GM12878 (cell line): ENCODE data around the gene MIA. TPM values are rescaled to one million over a fixed set of nuclear protein-coding genes. Genes with fewer than 3 reads are reported as not detected.

Experiments
- HDAC2 ChIP-seq: fragments of 200-600 bp; sonication (generic); IDR thresholded peaks from 2 replicates; pipeline ENCODE4 v1.6.1; 2017
- HDGF ChIP-seq: fragments of 450-650 bp; IDR thresholded peaks from 2 replicates; pipeline ENCODE4 v1.6.1; 2016; ENCODE audit warnings: antibody characterized with exemption
- IKZF1 ChIP-seq: fragments of 450-650 bp; conservative IDR thresholded peaks from 2 replicates; pipeline ENCODE4 v1.6.1; 2017; ENCODE audit warnings: antibody characterized with exemption, mild to moderate bottlenecking
- NFIC ChIP-seq: IDR thresholded peaks from 2 replicates; pipeline ENCODE4 v1.6.1; 2012; ENCODE audit warnings: low read depth, mild to moderate bottlenecking, inconsistent platforms, low read length, moderate library complexity
- NFYB ChIP-seq: IDR thresholded peaks from 2 replicates; pipeline ENCODE4 v1.6.1; 2011; ENCODE audit warnings: low read depth, mild to moderate bottlenecking, low read length, improper control_type of control experiment, moderate library complexity; ENCODE audit not compliant: insufficient read depth
- NR2C1 ChIP-seq: fragments of 450-650 bp; IDR thresholded peaks from 2 replicates; pipeline ENCODE4 v1.6.1; 2017; ENCODE audit warnings: antibody characterized with exemption, mild to moderate bottlenecking, moderate library complexity
- SPI1 ChIP-seq: IDR thresholded peaks from 2 replicates; pipeline ENCODE4 v1.6.1; 2011; ENCODE audit warnings: low read depth, mild to moderate bottlenecking, low read length, moderate library complexity, borderline replicate concordance; ENCODE audit not compliant: insufficient read depth
- polyA plus RNA-seq, 11 experiments: library from polyadenylated mRNA; depleted of rRNA in 4 of 11; unstranded in 6 of 11; stranded (reverse) in 5 of 11; fragments of >200 nt; fragmentation: Nextera tagmentation in 4 of 11; fragmentation: Illumina TruSeq in 1 of 11; extraction: Ambion mirVana in 4 of 11; extraction: Trizol in 1 of 11; gene quantifications; 1 replicate in 1 of 11; 2 replicates in 10 of 11; pipeline versions ENCODE4 v1.2.1 to v1.2.3, GENCODE V29; 2011 to 2016; ENCODE audit warnings: inconsistent platforms in 2 of 11, missing spikeins in 2 of 11, low read depth in 1 of 11
- total RNA-seq, 4 experiments: library from RNA; depleted of rRNA in 3 of 4; stranded (reverse); fragments of >200 nt in 3 of 4; fragmentation: Illumina TruSeq in 1 of 4; extraction: Trizol in 1 of 4; gene quantifications; 2 replicates each; pipeline versions ENCODE4 v1.2.1 to v1.2.3, GENCODE V29; 2013 to 2021
- TF ChIP-seq, protein P1 (sequence below): fragments of 450-650 bp; formaldehyde crosslinking; IDR thresholded peaks from 2 replicates; pipeline ENCODE4 v1.4.0; 2020; ENCODE audit warnings: mild to moderate bottlenecking, moderate library complexity
- TF ChIP-seq, protein P2 (sequence below): fragments of 450-650 bp; IDR thresholded peaks from 2 replicates; pipeline ENCODE4 v1.6.1; 2017; ENCODE audit warnings: mild to moderate bottlenecking, moderate library complexity

MIA gene
- total and polyA plus RNA-seq, 10 of the 15 experiments (the other 5 are each of a cell fraction or from before 2014, with no cell fraction given): 0.16 to 2.7 (median 1.4) TPM; not detected in 3

DNA sequence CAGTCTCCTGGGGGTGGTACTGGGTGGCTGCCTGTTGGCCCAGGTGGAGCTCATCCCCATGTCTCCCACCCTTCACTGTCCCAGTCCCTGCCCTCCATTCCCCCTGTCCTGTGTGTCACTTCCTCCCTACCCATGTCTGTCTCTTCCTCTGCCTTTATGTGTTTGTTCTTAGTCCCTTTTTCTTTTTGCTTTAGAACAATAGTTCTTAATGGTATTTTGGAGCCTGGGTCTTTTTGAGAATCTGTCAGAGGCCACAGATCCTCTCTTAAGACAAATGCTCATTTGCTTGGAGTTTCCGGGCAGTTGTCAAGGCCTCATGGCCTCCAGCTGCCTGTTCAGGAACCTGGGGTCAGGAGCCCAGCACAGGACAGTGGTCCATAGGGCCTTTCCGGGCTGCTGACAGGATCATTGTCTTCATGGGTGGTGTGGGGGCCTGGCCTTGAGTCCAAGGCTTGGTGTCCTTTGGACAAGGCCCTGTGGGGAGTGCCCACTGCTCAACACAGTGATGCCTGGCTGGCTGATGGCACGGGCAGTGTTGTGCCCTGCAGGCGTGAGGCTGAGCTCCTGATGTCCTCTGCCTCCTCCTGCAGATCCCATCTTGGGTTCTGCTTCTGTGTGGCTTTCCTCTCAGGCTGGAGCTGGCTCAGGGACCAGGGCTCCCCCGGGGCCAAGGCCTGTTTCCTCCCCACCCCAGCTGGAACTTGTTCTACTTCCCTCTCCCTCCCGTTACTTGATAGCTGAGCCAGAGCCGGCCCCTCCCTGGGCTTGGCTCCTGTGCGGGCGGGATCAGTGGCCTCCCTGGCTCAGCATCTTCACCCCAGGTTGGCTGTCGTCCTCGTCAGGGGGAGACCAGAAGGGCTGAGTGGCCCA lies 27.2 kb downstream of the MIA start (continued):
- TF ChIP-seq, protein P1, sequence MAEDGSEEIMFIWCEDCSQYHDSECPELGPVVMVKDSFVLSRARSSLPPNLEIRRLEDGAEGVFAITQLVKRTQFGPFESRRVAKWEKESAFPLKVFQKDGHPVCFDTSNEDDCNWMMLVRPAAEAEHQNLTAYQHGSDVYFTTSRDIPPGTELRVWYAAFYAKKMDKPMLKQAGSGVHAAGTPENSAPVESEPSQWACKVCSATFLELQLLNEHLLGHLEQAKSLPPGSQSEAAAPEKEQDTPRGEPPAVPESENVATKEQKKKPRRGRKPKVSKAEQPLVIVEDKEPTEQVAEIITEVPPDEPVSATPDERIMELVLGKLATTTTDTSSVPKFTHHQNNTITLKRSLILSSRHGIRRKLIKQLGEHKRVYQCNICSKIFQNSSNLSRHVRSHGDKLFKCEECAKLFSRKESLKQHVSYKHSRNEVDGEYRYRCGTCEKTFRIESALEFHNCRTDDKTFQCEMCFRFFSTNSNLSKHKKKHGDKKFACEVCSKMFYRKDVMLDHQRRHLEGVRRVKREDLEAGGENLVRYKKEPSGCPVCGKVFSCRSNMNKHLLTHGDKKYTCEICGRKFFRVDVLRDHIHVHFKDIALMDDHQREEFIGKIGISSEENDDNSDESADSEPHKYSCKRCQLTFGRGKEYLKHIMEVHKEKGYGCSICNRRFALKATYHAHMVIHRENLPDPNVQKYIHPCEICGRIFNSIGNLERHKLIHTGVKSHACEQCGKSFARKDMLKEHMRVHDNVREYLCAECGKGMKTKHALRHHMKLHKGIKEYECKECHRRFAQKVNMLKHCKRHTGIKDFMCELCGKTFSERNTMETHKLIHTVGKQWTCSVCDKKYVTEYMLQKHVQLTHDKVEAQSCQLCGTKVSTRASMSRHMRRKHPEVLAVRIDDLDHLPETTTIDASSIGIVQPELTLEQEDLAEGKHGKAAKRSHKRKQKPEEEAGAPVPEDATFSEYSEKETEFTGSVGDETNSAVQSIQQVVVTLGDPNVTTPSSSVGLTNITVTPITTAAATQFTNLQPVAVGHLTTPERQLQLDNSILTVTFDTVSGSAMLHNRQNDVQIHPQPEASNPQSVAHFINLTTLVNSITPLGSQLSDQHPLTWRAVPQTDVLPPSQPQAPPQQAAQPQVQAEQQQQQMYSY (CRISPR knock-in tag): no peak
- TF ChIP-seq SPI1: peak; percentile 62
- peak; percentile 28; the same call in 1 of the 2 replicates for TF ChIP-seq HDGF
- 0 out of 2 replicates have a peak, but pooled peaks have one; percentile 1 for TF ChIP-seq IKZF1
- TF ChIP-seq NFYB: no peak
- TF ChIP-seq NR2C1: no peak
- no peak for TF ChIP-seq HDAC2
- TF ChIP-seq, protein P2, sequence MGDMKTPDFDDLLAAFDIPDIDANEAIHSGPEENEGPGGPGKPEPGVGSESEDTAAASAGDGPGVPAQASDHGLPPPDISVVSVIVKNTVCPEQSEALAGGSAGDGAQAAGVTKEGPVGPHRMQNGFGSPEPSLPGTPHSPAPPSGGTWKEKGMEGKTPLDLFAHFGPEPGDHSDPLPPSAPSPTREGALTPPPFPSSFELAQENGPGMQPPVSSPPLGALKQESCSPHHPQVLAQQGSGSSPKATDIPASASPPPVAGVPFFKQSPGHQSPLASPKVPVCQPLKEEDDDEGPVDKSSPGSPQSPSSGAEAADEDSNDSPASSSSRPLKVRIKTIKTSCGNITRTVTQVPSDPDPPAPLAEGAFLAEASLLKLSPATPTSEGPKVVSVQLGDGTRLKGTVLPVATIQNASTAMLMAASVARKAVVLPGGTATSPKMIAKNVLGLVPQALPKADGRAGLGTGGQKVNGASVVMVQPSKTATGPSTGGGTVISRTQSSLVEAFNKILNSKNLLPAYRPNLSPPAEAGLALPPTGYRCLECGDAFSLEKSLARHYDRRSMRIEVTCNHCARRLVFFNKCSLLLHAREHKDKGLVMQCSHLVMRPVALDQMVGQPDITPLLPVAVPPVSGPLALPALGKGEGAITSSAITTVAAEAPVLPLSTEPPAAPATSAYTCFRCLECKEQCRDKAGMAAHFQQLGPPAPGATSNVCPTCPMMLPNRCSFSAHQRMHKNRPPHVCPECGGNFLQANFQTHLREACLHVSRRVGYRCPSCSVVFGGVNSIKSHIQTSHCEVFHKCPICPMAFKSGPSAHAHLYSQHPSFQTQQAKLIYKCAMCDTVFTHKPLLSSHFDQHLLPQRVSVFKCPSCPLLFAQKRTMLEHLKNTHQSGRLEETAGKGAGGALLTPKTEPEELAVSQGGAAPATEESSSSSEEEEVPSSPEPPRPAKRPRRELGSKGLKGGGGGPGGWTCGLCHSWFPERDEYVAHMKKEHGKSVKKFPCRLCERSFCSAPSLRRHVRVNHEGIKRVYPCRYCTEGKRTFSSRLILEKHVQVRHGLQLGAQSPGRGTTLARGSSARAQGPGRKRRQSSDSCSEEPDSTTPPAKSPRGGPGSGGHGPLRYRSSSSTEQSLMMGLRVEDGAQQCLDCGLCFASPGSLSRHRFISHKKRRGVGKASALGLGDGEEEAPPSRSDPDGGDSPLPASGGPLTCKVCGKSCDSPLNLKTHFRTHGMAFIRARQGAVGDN: no peak
- TF ChIP-seq NFIC: no peak
